ENCODE measurements around the gene PAPPA2. TPM values are rescaled to one million over a fixed set of nuclear protein-coding genes. Genes with fewer than 3 reads are reported as not detected.

The PAPPA2 gene
- total RNA-seq, 1 donor = 7.0 TPM

GRCh38 chr1:176670853-176671252 is 207.9 kb downstream of the PAPPA2 start:
- no peak for TF ChIP-seq CTCF (IDR thresholded peaks at IDR 0.05; ENCODE audit: insufficient read depth, low read length)
- no peak overlapping the region for H3K4me3 ChIP-seq (ENCODE audit: low read depth, low read length)
- DNase-seq (ENCODE audit: low read depth) = no peak

GRCh38 chr1:176682830-176683535 is 220.0 kb downstream of the PAPPA2 start:
- no peak for DNase-seq (ENCODE audit: low read depth)
- H3K4me3 ChIP-seq (ENCODE audit: low read depth, low read length) = no peak overlapping the region
- TF ChIP-seq CTCF (IDR thresholded peaks at IDR 0.05; ENCODE audit: insufficient read depth, low read length) = no peak

- DNase-seq (ENCODE audit: low read depth) = peak; percentile 75
- no peak overlapping the region for H3K4me3 ChIP-seq (ENCODE audit: low read depth, low read length)
- TF ChIP-seq CTCF (IDR thresholded peaks at IDR 0.05; ENCODE audit: insufficient read depth, low read length) = peak; percentile 85
Observed at GRCh38 chr1:176691251-176692228, 228.6 kb downstream of the PAPPA2 start.

GRCh38 chr1:176692431-176692830 is 229.5 kb downstream of the PAPPA2 start:
- no peak for TF ChIP-seq CTCF (IDR thresholded peaks at IDR 0.05; ENCODE audit: insufficient read depth, low read length)
- DNase-seq (ENCODE audit: low read depth) = no peak
- no peak overlapping the region for H3K4me3 ChIP-seq (ENCODE audit: low read depth, low read length)

- TF ChIP-seq CTCF (IDR thresholded peaks at IDR 0.05; ENCODE audit: insufficient read depth, low read length) = no peak
- DNase-seq (ENCODE audit: low read depth) = no peak
- no peak overlapping the region for H3K4me3 ChIP-seq (ENCODE audit: low read depth, low read length)
Observed at GRCh38 chr1:176692988-176693696, 230.2 kb downstream of the PAPPA2 start.

- no peak for DNase-seq (ENCODE audit: low read depth)
- TF ChIP-seq CTCF (IDR thresholded peaks at IDR 0.05; ENCODE audit: insufficient read depth, low read length) = no peak
Observed at GRCh38 chr1:176693697-176694329, 230.8 kb downstream of the PAPPA2 start.

More at GRCh38 chr1:176693697-176694329, 230.8 kb downstream of the PAPPA2 start:
- no peak overlapping the region for H3K4me3 ChIP-seq (ENCODE audit: low read depth, low read length)

Measured in fibroblast of the aortic adventitia (primary cell).